Measurements from ENCODE around the gene CORO2A.

GRCh38 chr9:98241357-98242300 is 49.2 kb upstream of the CORO2A start:
- TF ChIP-seq POLR2A (IDR thresholded peaks at IDR 0.05; ENCODE audit: low read depth, low read length), result no peak
- TF ChIP-seq TAF1 (IDR thresholded peaks at IDR 0.05; ENCODE audit: low read depth, low read length), result no peak
- no peak for TF ChIP-seq POLR2AphosphoS5 (IDR thresholded peaks at IDR 0.05; ENCODE audit: low read depth, low read length)
- no peak for TF ChIP-seq SPI1 (IDR thresholded peaks at IDR 0.05; ENCODE audit: low read depth, low read length)
